GM18502 (cell line): ENCODE measurements around the gene NLGN4X.
A peak's percentile ranks its signal among the peaks of the same experiment; 100 is the strongest.

Experiments used
- ATAC-seq: cut with Tn5 transposase; IDR thresholded peaks from one replicate; pipeline ENCODE4 v1.9.1; 2021; ENCODE audit warnings: mild to moderate bottlenecking; ENCODE audit not compliant: unreplicated experiment, poor library complexity

NLGN4X gene

GRCh38 chrX:6163721-6164120, 64.9 kb downstream of the NLGN4X start:
- ATAC-seq, result no peak

GRCh38 chrX:6159468-6159867, 69.2 kb downstream of the NLGN4X start:
- ATAC-seq, result no peak

DNA sequence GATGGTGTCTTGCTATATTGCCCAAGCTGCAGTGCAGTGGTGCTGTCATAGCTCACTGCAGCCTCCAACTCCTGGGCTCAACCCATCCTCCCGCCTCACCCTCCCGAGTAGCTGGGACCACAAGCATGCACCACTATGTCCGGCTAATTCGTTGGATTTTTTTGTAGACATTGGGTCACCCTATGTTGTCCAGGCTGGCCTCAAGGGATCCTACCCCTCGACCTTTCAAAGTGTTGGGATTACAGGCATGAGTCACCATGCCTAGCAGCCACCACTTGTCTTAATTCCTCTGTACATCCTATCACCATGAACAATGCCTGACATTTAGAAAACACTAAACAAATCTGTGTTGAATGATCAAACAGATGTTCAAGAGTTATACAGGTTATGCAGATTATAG, 76.7 kb downstream of the NLGN4X start:
- ATAC-seq, result no peak

- no peak for ATAC-seq
Measured at GRCh38 chrX:6149060-6149872, 79.4 kb downstream of the NLGN4X start.

DNA sequence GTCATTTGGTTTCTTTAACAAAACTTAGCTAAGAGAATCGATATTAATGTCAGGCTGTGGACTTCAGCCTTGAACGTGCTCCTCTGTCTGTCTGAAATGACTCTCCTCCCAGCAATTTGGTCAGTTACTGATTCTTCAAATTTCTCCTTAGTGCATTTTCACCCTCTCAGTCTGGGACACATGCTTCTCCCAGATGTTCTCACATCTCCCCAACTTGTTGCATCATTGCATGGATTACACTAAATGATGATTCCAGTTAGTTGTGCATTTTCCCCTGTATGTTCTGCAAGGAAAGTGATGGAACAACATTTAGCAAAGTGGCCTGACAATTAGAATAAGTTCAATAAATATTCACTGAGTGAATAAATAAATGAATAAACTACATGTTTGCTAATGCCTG, 94.4 kb downstream of the NLGN4X start:
- no peak for ATAC-seq

GRCh38 chrX:6132970-6133369, 95.7 kb downstream of the NLGN4X start:
- no peak for ATAC-seq

GRCh38 chrX:6131287-6131686, 97.4 kb downstream of the NLGN4X start:
- no peak for ATAC-seq

- ATAC-seq, result no peak
Measured at GRCh38 chrX:6129195-6129594, 99.5 kb downstream of the NLGN4X start.

DNA sequence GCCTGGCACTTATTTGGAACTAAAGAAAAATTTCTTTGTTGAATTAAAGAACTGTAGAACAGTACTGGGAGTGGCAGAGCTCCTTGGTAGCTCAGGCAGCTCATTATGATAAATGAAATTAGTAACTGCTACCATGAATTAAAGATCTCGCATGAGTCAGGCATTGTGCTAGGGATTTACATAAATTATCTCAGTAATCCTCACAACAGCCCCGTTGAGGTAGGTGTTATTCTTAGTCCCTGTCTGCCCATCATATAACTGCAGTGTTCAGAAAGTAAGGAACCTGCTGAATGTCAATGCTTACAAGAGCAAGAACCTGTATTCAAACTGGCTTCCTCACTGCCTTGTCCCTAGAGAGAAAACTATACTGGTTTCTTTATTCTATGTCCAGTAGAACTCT, 108.3 kb downstream of the NLGN4X start:
- no peak for ATAC-seq

- peak; percentile 45 for ATAC-seq
Measured at GRCh38 chrX:6095469-6095868, 133.2 kb downstream of the NLGN4X start.

GRCh38 chrX:6074532-6074931, 154.1 kb downstream of the NLGN4X start:
- no peak for ATAC-seq

DNA sequence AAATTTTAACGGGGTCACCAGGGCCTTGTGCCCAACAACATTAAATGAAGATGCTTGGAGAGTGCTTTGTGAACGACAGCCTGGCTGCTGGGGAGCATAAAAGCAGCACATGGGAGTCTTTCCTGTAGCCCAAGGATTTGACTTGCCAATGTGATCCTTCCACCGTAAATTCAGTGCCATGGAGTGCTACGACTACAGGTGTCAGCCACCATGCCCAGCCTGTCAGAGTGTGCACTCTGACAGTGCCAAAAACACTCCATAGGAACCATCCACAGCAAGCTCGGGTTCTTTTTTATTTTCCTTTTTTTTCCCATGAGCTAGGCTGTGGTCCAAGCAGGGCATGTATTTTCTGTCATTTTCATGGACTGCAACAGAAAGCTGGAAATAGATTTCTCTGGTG, 156.9 kb downstream of the NLGN4X start:
- ATAC-seq, result no peak

DNA sequence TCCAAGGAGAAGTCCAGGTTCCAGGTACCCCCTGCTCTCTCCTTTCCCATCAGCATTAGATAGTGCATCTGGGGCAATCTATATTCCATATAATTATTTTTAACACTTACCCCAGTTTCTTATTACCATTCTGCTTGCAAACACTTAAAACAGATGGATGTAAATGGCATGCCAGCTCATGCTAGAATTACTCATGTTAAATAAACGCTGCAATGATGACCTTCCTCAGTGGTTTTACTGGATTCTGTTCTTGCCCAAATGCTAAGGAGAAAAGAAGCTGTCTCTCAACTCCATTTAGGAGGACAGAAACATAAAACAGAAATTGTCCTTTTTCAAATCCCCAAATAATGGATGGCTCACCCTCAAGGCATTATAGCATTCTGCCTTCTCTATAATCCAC, 161.1 kb downstream of the NLGN4X start:
- no peak for ATAC-seq

- no peak for ATAC-seq
Measured at GRCh38 chrX:6053141-6053540, 175.5 kb downstream of the NLGN4X start.

- no peak for ATAC-seq
Measured at GRCh38 chrX:6052111-6052745, 176.4 kb downstream of the NLGN4X start.

GRCh38 chrX:6049132-6049531, 179.5 kb downstream of the NLGN4X start:
- no peak for ATAC-seq

DNA sequence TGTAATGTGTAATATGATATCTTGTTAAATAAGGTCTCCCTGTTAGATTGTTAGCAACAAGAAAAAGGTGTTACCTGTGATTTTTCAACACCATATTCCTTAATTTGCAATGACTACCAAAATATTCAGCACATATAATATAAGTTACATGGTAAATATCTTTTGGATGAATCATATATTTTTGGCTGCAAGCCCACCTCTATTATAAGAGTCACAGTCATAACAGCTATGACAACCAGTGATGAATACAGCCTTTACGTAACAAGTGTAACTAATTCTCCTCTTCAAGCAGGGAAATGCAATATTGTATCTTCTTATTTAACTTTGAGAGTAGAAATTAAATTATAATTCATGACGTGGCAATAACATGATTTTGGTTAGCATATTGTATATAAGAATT, 187.0 kb downstream of the NLGN4X start:
- no peak for ATAC-seq

DNA sequence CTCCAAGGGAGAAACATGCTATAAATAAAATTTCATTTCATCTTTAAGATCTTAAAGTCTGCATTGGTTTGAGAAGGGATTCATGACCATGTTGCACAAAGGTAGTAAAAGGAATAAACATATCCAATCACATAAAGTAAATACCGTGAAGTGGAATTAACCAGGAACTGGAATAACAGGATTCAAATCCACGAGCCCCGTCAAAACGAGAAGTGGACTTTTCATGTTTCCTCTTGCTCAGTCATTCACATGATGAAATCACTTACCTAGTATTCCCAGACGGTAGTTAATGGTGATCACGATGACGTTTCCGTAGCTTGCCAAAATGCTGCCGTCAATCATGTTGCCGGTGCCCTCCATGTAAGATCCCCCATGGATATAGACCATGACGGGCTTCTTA, 199.7 kb downstream of the NLGN4X start:
- no peak for ATAC-seq

DNA sequence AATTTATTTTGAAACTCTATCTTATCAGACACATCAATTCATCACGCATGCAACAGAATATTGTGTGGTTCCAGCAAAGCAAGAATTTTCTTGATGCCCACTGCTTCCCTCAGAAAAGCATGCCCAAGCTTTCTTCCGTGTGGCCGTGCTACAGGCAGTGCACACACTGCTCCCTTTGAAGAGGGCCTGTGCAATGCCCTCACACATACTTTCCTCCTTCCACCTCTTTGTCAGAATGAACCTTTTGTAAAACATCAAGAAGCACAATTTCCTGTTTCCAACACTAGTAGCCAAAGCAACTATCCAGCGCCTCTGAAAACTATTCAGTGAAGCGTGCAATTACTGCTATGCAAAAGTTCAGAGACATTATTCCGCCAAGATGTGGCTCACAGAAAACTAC, 201.7 kb downstream of the NLGN4X start:
- no peak for ATAC-seq

- ATAC-seq, result no peak
Measured at GRCh38 chrX:6026429-6026828, 202.2 kb downstream of the NLGN4X start.

GRCh38 chrX:6024204-6024603, 204.5 kb downstream of the NLGN4X start:
- no peak for ATAC-seq
